WI38 (cell line): Measurements from ENCODE around the gene PIM3.

Experiments
- H3K4me3 ChIP-seq: 2 replicates; pipeline ENCODE4 v1.5.1; 2011; ENCODE audit warnings: low read depth, mild to moderate bottlenecking, control low read depth, low read length
- TF ChIP-seq, protein P1 (sequence below): IDR thresholded peaks from 2 replicates; pipeline ENCODE4 v1.5.1; 2012; ENCODE audit warnings: low read depth, mild to moderate bottlenecking, control low read depth, low read length

The PIM3 gene

GRCh38 chr22:49994361-49995040 lies 33.9 kb downstream of the PIM3 start:
- H3K4me3 ChIP-seq: no peak overlapping the region
- TF ChIP-seq, protein P1, sequence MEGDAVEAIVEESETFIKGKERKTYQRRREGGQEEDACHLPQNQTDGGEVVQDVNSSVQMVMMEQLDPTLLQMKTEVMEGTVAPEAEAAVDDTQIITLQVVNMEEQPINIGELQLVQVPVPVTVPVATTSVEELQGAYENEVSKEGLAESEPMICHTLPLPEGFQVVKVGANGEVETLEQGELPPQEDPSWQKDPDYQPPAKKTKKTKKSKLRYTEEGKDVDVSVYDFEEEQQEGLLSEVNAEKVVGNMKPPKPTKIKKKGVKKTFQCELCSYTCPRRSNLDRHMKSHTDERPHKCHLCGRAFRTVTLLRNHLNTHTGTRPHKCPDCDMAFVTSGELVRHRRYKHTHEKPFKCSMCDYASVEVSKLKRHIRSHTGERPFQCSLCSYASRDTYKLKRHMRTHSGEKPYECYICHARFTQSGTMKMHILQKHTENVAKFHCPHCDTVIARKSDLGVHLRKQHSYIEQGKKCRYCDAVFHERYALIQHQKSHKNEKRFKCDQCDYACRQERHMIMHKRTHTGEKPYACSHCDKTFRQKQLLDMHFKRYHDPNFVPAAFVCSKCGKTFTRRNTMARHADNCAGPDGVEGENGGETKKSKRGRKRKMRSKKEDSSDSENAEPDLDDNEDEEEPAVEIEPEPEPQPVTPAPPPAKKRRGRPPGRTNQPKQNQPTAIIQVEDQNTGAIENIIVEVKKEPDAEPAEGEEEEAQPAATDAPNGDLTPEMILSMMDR: no peak

DNA sequence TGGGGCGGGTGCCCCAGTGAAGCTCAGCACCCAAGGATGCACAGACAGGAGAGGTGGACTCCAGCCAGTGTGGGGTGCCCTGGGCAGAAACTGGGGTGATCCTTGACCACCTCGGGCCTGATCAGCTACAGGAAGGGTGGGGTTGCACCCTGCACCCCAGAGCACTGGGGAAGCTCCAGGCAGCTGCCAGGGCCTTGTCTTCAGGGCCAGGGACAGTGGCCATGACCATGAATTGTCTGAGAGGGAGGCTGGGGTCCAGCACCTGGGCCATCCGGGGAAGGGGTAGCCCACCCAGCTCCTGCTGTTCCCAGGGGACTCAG lies 34.4 kb downstream of the PIM3 start:
- H3K4me3 ChIP-seq: no peak overlapping the region
- TF ChIP-seq, protein P1: no peak

GRCh38 chr22:49995361-49996118 lies 35.0 kb downstream of the PIM3 start:
- TF ChIP-seq, protein P1: no peak
- no peak overlapping the region for H3K4me3 ChIP-seq

DNA sequence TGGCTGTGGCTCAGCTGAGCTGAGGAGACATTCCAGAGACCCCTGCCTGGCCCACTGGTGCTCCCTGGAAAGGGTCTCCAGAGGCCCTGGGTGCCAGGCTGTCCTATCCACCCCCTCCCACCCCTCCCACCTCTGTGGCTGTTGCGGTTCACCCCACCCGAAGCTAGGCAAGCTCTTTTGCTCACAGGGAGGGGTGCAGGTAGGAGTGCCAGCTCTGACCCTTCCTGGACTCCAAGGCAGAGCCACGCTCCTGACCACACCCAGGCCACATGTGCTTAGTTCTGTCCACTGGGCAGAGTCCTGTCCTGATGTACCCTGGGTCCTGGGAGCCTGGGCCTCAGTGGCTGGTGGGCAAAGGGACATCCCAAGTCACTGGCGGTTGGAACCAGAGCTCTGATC lies 35.5 kb downstream of the PIM3 start:
- no peak overlapping the region for H3K4me3 ChIP-seq
- TF ChIP-seq, protein P1: no peak

DNA sequence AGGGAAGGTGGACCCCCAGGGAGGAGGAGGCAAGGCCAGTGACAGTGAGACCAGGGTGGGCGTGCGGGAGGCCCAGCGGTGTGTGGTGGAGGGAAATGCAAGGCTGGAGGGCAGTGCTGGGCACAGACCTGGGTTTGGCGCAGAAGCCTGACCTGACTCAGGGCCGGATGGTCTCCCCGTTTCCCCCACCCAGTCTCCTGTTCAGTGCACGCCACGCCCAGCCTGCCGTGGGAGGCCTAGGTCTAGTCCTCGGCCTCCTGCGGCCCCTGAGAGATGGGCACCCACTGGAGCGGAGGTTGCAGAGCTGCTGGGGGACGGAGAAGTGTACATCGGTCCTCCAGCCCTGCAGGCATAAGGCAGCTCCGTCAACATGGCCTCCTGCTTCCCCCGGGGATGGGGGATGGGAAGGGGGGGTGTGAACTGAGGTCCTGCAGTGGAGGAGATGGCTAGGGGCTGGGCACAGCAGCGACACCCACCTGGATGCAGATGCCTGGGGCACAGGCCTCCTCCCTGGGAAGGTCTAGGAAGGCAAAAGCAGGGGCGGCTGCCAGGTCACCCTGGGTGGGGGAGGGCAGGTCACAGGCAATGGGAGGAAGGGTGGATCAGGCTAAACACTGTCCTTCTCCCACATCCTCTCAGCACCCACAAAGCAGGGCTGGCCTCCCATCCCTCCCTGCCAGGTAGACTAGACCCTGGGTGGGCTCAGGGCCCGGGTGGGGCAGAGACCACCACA lies 36.1 kb downstream of the PIM3 start:
- no peak overlapping the region for H3K4me3 ChIP-seq
- TF ChIP-seq, protein P1: no peak

DNA sequence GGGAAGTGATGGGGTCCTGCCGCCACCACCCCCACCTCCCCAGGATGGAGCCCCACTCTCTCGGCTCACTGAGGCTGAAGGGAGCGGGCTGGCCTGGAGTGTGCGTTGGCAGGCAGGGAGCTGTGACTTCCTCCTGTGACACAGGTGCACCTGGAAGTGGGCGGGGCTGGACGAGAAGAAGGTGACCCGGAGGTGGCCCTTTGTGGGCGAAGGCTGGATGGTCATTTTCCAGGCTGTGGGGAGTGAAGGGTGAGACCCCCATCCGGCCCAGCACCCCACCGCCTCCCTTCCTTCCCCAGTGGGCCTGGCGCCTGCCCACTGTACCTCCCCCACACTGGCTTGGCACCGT lies 36.7 kb downstream of the PIM3 start:
- no peak overlapping the region for H3K4me3 ChIP-seq
- TF ChIP-seq, protein P1: no peak
